Spinal cord (tissue), 10 donors: ENCODE results near the gene DNMBP. TPM values are rescaled to one million over a fixed set of nuclear protein-coding genes. Genes with fewer than 3 reads are reported as not detected.
"Not testable (repeated sequence)": the region's sequence is repeated elsewhere in the genome, so short reads cannot be mapped to it uniquely, and the experiment has no call there.

ENCODE experiments used
- DNase-seq, 6 donors: peaks; one replicate each; pipeline versions ENCODE4 v3.0.0 to v3.0.0-alpha.2; 2013 to 2015; ENCODE audit warnings: low spot score in 6 of 6, low read depth in 4 of 6
- H3K27ac ChIP-seq: one replicate; pipeline ENCODE4 v1.5.1; 2013; ENCODE audit warnings: low read depth, low read length, control low read depth
- H3K27me3 ChIP-seq: one replicate; pipeline ENCODE4 v1.6.1; 2013; ENCODE audit warnings: low read length; ENCODE audit not compliant: control insufficient read depth, insufficient read depth
- H3K36me3 ChIP-seq: one replicate; pipeline ENCODE4 v1.6.1; 2013; ENCODE audit warnings: low read length; ENCODE audit not compliant: control insufficient read depth, insufficient read depth
- H3K4me1 ChIP-seq: one replicate; pipeline ENCODE4 v1.6.1; 2013; ENCODE audit warnings: low read length; ENCODE audit not compliant: control insufficient read depth, insufficient read depth
- H3K4me3 ChIP-seq: one replicate; pipeline ENCODE4 v1.5.1; 2013; ENCODE audit warnings: low read depth, low read length, control low read depth
- H3K9me3 ChIP-seq: one replicate; pipeline ENCODE4 v1.6.1; 2013; ENCODE audit warnings: low read length; ENCODE audit not compliant: control insufficient read depth, insufficient read depth
- WGBS: methylation state at CpG from one replicate; pipeline ENCODE4 v1.1.5; 2013; ENCODE audit warnings: missing lambda C conversion rate; ENCODE audit not compliant: insufficient coverage; 5-methylcytosine and 5-hydroxymethylcytosine counted together
- polyA plus RNA-seq, 2 donors: library from polyadenylated mRNA; unstranded; fragments of 120-200 nt; gene quantifications; one replicate each; pipeline ENCODE4 v1.2.1, GENCODE V29; 2013; ENCODE audit not compliant: insufficient read length in 2 of 2
- total RNA-seq, 2 donors: library from RNA; depleted of rRNA in 1 of 2; stranded (reverse); fragments of 120-200 nt in 1 of 2; fragments of >200 nt in 1 of 2; gene quantifications; one replicate each; pipeline versions ENCODE4 v1.2.3 to v1.2.4, GENCODE V29; 2013 to 2014
- donor health status: healthy.

DNMBP gene
- total and polyA plus RNA-seq, 4 donors: 10.8 to 18.0 (median 13.0) TPM

DNA sequence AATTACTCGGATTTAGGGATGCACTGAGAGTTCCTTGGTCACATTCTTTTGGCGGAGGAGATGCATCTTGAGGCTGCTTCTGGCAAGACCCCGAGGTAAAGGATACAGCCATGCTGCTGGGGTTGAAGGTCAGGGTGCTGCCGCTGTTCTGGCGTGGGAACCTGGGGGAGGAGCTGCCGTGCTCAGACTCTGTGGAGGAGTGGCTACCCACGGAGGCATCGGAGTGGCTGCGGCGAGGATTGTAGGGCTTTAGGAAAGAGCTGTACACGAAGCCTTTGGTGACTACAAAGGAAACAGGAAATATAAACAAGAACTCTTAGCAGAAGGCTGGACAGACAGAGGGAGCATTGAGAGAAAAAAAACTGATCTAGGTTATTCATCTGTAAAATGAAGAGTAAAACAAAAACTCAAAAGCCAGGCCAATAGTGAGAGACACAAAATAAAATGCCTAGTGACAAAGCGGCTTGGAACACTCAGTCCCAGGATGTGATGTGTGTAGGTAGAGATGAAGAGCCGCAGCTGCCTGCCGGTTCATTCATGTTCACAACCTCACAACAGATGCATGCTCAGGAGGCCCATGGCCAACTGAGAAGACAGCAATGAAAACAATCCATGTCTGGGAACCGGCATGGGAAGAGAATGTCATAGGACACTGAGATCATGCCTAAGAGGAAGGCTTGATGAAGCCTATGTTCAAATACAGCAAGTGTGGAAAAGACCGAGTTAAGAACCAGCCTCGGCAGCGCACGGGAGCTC is 129.5 kb downstream of the DNMBP start:
- H3K4me1 ChIP-seq: no peaks in the 10 kb centered on the region
- H3K9me3 ChIP-seq: no peaks in the 10 kb centered on the region
- H3K36me3 ChIP-seq: peaks cover 66% of the 10 kb centered on the region
- DNase-seq: no peak
- H3K4me3 ChIP-seq: no peak overlapping the region
- H3K27me3 ChIP-seq: no peaks in the 10 kb centered on the region
- no peak overlapping the region for H3K27ac ChIP-seq
- WGBS: 89% methylated on average over 13 of the region's 19 CpGs

DNA sequence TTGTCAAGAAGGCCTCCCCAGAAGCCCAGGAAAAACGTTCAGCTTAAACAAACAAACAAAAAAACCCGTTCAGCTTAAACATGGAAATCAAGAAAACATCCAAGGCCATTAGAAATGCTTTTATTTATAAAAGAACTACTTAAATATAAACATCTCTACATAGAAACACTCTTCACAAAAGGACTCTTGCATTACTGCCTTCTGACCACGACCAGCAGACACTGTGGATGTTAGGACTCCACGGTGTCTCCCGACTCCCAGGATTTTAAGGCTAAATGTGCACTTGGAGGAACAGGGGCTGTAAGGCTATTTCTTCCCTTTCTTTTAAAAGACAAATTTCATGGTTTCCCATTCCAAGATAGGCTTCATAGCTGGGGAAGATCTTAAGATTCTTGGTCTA is 134.3 kb downstream of the DNMBP start:
- Histone ChIP-seq H3K27ac (no peak overlapping the region), H3K4me3 (no peak overlapping the region), H3K27me3 (no peaks in the 10 kb centered on the region), H3K4me1 (no peaks in the 10 kb centered on the region), H3K9me3 (no peaks in the 10 kb centered on the region), H3K36me3 (peaks cover 42% of the 10 kb centered on the region)
- no peak for DNase-seq
- WGBS: no CpG with 5 or more reads among the region's 5 CpGs

GRCh38 chr10:99874341-99875085 is 135.2 kb downstream of the DNMBP start:
- Histone ChIP-seq H3K27me3 (no peaks in the 10 kb centered on the region), H3K36me3 (peaks cover 34% of the 10 kb centered on the region), H3K4me3 (no peak overlapping the region), H3K4me1 (no peaks in the 10 kb centered on the region), H3K27ac (no peak overlapping the region), H3K9me3 (no peaks in the 10 kb centered on the region)
- no peak for DNase-seq
- 85% methylated on average over 6 of the region's 9 CpGs for WGBS

DNA sequence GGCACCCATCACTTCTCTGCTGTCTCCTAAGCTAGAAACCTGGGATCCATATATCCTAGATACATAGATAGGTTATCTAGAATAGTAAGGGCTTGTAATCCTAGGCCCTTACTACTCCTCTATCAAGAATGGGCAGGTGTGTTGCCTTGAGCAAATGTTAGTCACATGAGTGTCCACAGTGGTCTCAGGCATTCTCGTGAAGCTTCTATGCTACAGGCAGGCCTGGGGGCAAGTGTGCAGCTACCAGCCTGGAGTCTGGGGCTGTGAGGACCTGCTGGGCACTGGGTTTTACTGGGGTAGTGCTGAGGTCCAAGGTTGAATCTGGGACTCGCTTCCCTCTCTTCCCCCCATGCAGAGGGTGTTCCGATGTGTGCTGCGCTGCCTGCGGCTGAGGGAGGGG is 135.9 kb downstream of the DNMBP start:
- Histone ChIP-seq H3K4me1 (no peaks in the 10 kb centered on the region), H3K27me3 (no peaks in the 10 kb centered on the region), H3K36me3 (peaks cover 30% of the 10 kb centered on the region), H3K9me3 (no peaks in the 10 kb centered on the region), H3K4me3 (no peak overlapping the region), H3K27ac (no peak overlapping the region)
- WGBS: 98% methylated on average over 5 of the region's 5 CpGs
- no peak for DNase-seq

GRCh38 chr10:99872367-99873162 is 137.2 kb downstream of the DNMBP start:
- Histone ChIP-seq H3K36me3 (peaks cover 17% of the 10 kb centered on the region), H3K27ac (no peak overlapping the region), H3K4me1 (no peaks in the 10 kb centered on the region), H3K9me3 (no peaks in the 10 kb centered on the region), H3K27me3 (no peaks in the 10 kb centered on the region), H3K4me3 (no peak overlapping the region)
- 67% methylated on average over 2 of the region's 5 CpGs for WGBS
- DNase-seq: no peak

GRCh38 chr10:99870123-99870730 is 139.5 kb downstream of the DNMBP start:
- H3K4me3 ChIP-seq: no peak overlapping the region
- H3K27ac ChIP-seq: no peak overlapping the region
- no peak for DNase-seq
- H3K9me3 ChIP-seq: no peaks in the 10 kb centered on the region
- no peaks in the 10 kb centered on the region for H3K4me1 ChIP-seq
- peaks cover 3% of the 10 kb centered on the region for H3K36me3 ChIP-seq
- H3K27me3 ChIP-seq: no peaks in the 10 kb centered on the region
- 100% methylated on average over 4 of the region's 8 CpGs for WGBS

GRCh38 chr10:99869581-99870122 is 140.1 kb downstream of the DNMBP start:
- Histone ChIP-seq H3K9me3 (no peaks in the 10 kb centered on the region), H3K27ac (no peak overlapping the region), H3K36me3 (peaks cover 3% of the 10 kb centered on the region), H3K27me3 (no peaks in the 10 kb centered on the region), H3K4me3 (no peak overlapping the region), H3K4me1 (no peaks in the 10 kb centered on the region)
- WGBS: 90% methylated on average over 7 of the region's 9 CpGs
- no peak for DNase-seq

DNA sequence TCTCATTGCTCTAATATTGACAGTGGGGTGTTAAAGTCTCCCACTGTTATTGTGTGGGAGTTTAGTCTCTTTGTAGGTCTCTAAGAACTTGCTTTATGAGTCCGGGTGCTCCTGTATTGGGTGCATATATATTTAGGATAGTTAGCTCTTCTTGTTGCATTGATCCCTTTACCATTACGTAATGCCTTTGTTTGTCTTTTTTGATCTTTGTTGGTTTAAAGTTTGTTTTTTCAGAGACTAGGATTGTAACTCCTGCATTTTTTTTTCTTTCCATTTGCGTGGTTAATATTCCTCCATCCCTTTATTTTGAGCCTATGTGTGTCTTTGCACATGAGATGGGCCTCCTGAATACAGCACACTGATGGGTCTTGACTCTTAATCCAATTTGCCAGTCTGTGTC is 142.5 kb downstream of the DNMBP start:
- not testable (repeated sequence) for H3K36me3 ChIP-seq, H3K27ac ChIP-seq, H3K4me1 ChIP-seq, H3K27me3 ChIP-seq, H3K9me3 ChIP-seq, H3K4me3 ChIP-seq, DNase-seq
- 100% methylated on average over 1 of the region's 3 CpGs for WGBS

DNA sequence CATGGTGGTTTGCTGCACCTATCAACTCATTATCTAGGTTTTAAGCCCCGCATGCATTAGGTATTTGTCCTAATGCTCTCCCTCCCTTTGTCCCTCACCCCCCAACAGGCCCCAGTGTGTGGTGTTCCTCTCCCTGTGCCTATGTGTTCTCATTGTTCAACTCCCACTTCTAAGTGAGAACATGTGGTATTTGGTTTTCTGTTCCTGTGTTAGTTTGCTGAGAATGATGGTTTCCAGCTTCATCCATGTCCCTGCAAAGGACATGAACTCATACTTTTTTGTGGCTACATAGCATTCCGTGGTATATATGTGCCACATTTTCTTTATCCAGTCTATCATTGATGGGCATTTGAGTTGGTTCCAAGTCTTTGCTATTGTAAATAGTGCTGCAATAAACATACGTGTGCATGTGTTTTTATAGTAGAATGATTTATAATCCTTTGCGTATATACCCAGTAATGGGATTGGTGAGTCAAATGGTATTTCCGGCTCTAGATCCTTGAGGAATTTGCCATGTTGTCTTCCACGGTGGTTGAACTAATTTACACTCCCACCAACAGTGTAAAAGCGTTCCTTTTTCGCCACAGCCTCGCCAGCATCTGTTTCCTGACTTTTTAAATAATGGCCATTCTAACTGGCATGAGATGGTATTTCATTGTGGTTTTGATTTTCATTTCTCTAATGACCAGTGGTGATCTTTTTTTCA is 146.1 kb downstream of the DNMBP start:
- WGBS: 75% methylated on average over 3 of the region's 9 CpGs
- not testable (repeated sequence) for H3K36me3 ChIP-seq, H3K9me3 ChIP-seq, H3K4me1 ChIP-seq, DNase-seq, H3K4me3 ChIP-seq, H3K27ac ChIP-seq, H3K27me3 ChIP-seq
